HEK293T (cell line): ENCODE measurements around the gene CSNK2A1.

Experiments
- ARNT ChIP-seq: fragments of 450-650 bp; IDR thresholded peaks from 2 replicates; pipeline ENCODE4 v1.6.1; 2017; ENCODE audit warnings: mild to moderate bottlenecking
- BHLHE40 ChIP-seq: fragments of 450-650 bp; IDR thresholded peaks from 2 replicates; pipeline ENCODE4 v1.6.1; 2016; ENCODE audit warnings: mild to moderate bottlenecking, moderate library complexity, borderline replicate concordance
- CTBP1 ChIP-seq: fragments of 450-650 bp; IDR thresholded peaks from 2 replicates; pipeline ENCODE4 v1.6.1; 2016; ENCODE audit warnings: borderline replicate concordance
- ELF4 ChIP-seq: fragments of 450-650 bp; IDR thresholded peaks from 2 replicates; pipeline ENCODE4 v1.6.1; 2017; ENCODE audit warnings: antibody characterized with exemption
- FOXA1 ChIP-seq: fragments of 450-650 bp; IDR thresholded peaks from 2 replicates; pipeline ENCODE4 v1.6.1; 2016; ENCODE audit warnings: mild to moderate bottlenecking
- FOXK2 ChIP-seq: fragments of 450-650 bp; IDR thresholded peaks from 2 replicates; pipeline ENCODE4 v1.6.1; 2016; ENCODE audit warnings: mild to moderate bottlenecking
- FOXM1 ChIP-seq: fragments of 450-650 bp; IDR thresholded peaks from 2 replicates; pipeline ENCODE4 v1.6.1; 2017; ENCODE audit warnings: mild to moderate bottlenecking, borderline replicate concordance
- HDGF ChIP-seq: fragments of 450-650 bp; IDR thresholded peaks from 2 replicates; pipeline ENCODE4 v1.6.1; 2017; ENCODE audit warnings: antibody characterized with exemption, borderline replicate concordance
- NFRKB ChIP-seq: fragments of 450-650 bp; IDR thresholded peaks from 2 replicates; pipeline ENCODE4 v1.6.1; 2016; ENCODE audit warnings: mild to moderate bottlenecking, moderate library complexity
- PKNOX1 ChIP-seq: fragments of 450-650 bp; IDR thresholded peaks from 2 replicates; pipeline ENCODE4 v1.6.1; 2016
- SP1 ChIP-seq: fragments of 450-650 bp; IDR thresholded peaks from 2 replicates; pipeline ENCODE4 v1.6.1; 2017
- SUZ12 ChIP-seq: fragments of 450-650 bp; IDR thresholded peaks from 2 replicates; pipeline ENCODE4 v1.6.1; 2016; ENCODE audit warnings: mild to moderate bottlenecking
- TARDBP ChIP-seq: fragments of 450-650 bp; IDR thresholded peaks from 2 replicates; pipeline ENCODE4 v1.6.1; 2016
- ZNF384 ChIP-seq: fragments of 450-650 bp; IDR thresholded peaks from 2 replicates; pipeline ENCODE4 v1.6.1; 2016

GRCh38 chr20:539191-539590 is 4.4 kb downstream of the CSNK2A1 start:
- TF ChIP-seq SUZ12: no peak
- TF ChIP-seq FOXM1: no peak
- no peak for TF ChIP-seq SP1
- no peak for TF ChIP-seq PKNOX1
- TF ChIP-seq ELF4: no peak
- TF ChIP-seq BHLHE40: no peak
- TF ChIP-seq HDGF: no peak
- TF ChIP-seq CTBP1: no peak
- TF ChIP-seq NFRKB: no peak
- no peak for TF ChIP-seq ARNT
- no peak for TF ChIP-seq TARDBP
- TF ChIP-seq ZNF384: no peak
- TF ChIP-seq FOXA1: no peak
- TF ChIP-seq FOXK2: no peak
